ENCODE data around the gene DHRS12. TPM values are rescaled to one million over a fixed set of nuclear protein-coding genes. Genes with fewer than 3 reads are reported as not detected.

Gene DHRS12
- total RNA-seq, 1 donor from 2014 or later, result 10.3 TPM

DNA sequence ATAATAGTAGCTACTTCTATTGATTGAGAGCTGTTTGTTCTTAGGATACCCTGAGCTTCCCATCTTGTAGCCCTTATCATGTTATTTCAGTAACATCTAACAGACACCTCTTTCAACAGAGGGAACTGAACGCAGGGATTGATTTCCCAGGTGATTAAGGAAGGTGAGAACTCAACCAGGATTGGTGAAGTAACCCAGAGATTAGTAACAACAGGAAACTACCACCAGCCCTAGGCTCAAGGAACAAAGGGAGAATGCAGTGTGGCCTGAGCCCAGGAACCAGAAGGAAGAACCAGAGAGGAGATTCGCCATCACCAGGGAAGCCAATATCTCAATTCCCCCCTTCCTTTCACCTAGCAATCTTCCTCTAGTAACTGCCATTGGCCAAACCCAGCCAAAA, 8.5 kb downstream of the DHRS12 start:
- Histone ChIP-seq H3K36me3 (peaks cover 20% of the 10 kb centered on the region), H3K27me3 (ENCODE audit: low read depth) (no peaks in the 10 kb centered on the region), H3K4me1 (peaks cover 3% of the 10 kb centered on the region), H3K27ac (replicated peaks) (no peak overlapping the region), H3K9me3 (replicated peaks) (no peaks in the 10 kb centered on the region), H3K4me3 (no peak overlapping the region)
- DNase-seq, result no peak
- intact Hi-C loops (cut with micrococcal nuclease), result no loop called here
- TF ChIP-seq, protein P1, sequence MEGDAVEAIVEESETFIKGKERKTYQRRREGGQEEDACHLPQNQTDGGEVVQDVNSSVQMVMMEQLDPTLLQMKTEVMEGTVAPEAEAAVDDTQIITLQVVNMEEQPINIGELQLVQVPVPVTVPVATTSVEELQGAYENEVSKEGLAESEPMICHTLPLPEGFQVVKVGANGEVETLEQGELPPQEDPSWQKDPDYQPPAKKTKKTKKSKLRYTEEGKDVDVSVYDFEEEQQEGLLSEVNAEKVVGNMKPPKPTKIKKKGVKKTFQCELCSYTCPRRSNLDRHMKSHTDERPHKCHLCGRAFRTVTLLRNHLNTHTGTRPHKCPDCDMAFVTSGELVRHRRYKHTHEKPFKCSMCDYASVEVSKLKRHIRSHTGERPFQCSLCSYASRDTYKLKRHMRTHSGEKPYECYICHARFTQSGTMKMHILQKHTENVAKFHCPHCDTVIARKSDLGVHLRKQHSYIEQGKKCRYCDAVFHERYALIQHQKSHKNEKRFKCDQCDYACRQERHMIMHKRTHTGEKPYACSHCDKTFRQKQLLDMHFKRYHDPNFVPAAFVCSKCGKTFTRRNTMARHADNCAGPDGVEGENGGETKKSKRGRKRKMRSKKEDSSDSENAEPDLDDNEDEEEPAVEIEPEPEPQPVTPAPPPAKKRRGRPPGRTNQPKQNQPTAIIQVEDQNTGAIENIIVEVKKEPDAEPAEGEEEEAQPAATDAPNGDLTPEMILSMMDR (IDR thresholded peaks at IDR 0.05; ENCODE audit: borderline replicate concordance), result no peak

DNA sequence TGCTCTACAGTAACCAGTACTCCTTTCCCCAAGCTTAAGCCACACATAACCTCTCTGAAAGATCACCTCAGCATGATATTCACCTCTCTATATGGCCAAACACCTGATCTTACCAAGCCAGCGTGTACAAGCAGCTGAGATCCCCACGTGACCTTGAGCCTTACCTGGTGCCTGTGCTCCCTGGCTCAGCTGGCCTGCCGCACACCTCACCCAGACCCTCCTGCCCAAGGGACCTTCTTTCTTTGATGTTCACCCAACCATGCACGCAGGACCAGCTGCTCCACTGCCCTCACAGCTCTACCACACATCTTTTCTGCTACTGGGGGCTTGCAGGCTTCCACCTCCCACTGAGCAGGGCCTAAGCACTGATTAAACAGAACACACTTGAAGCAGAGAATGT, 9.0 kb downstream of the DHRS12 start:
- Histone ChIP-seq H3K4me3 (no peak overlapping the region), H3K27ac (replicated peaks) (no peak overlapping the region), H3K36me3 (peaks cover 20% of the 10 kb centered on the region), H3K9me3 (replicated peaks) (no peaks in the 10 kb centered on the region), H3K27me3 (ENCODE audit: low read depth) (no peaks in the 10 kb centered on the region), H3K4me1 (no peaks in the 10 kb centered on the region)
- intact Hi-C loops (cut with micrococcal nuclease), result no loop called here
- TF ChIP-seq, protein P1 (IDR thresholded peaks at IDR 0.05; ENCODE audit: borderline replicate concordance), result no peak
- DNase-seq, result no peak

DNA sequence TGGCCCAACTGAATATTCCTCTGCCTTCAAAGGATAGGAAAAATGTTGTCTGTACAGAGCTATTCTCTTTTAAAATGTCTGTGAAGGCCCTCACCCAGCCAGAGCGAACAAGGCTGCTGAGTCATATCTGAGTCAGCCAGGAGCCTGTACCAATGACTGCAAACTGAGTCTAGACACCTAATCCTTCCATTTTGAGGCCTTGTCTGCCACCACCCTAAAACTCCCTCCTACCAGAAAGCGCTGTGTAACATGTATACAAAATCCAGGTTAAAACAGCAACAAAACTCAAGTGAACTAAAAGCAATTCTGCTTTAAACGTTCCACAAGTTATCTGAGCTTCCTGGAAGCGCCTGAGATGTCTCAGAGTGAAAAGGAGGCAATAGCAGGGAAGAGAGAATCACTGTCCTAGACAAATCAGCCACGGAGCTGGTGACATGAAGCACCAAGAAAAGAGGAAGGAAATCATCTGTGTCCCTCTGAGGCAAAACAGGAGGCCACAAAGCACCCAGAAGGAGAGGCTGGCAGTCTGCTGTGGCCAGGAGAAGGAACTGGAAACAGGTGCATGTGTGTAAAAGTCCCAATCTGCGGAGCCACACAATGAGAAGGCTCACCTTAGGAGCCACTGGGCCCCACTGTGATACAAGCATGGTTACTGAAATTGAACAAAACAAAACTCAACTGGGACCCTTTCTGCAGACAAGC, 10.2 kb downstream of the DHRS12 start:
- intact Hi-C loops (cut with micrococcal nuclease), result no loop called here
- TF ChIP-seq, protein P1 (IDR thresholded peaks at IDR 0.05; ENCODE audit: borderline replicate concordance), result no peak
- Histone ChIP-seq H3K9me3 (replicated peaks) (no peaks in the 10 kb centered on the region), H3K4me1 (peaks cover 3% of the 10 kb centered on the region), H3K27ac (replicated peaks) (no peak overlapping the region), H3K27me3 (ENCODE audit: low read depth) (no peaks in the 10 kb centered on the region), H3K4me3 (no peak overlapping the region), H3K36me3 (peaks cover 15% of the 10 kb centered on the region)
- DNase-seq, result no peak

DNA sequence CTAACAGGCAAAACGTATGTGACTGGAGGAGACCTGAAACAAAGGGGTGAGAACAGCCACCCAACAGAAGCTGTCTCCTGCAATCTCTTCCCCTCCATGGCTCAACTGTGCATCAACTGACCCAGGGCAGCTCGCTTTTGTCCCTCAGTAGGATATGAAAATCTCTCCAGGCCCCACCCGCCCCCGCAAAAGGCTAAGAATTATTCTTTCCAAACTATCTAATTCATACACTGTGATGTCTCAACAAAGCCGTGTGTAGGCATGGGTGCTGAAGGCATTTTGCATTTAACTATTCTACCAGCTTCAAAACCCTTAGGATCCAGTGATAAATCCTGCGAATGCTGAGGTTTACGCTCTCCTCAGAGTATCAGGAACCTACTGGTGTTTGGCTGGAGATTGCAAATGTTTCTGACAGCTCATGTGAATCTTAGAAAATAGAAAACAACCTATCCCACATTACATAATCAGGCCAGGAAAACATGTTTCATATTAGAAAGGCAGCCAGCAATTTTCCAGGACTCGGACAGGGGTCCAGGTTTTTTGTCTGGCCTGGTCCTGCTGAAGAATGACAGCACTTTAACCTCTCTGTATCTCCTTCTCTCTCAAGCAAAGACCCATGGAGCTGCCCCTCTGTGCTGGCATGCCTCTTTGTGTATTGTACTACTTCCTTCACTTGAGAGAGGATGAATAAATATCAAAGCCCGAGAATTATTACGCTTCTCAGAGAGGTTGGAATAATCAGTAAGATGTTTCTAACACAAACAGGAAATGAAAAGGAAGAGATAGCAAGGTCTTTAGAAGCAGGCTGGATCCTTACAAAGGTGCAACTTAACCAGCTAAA, 17.3 kb downstream of the DHRS12 start:
- H3K4me1 ChIP-seq, result peaks cover 33% of the 10 kb centered on the region
- no peaks in the 10 kb centered on the region for H3K36me3 ChIP-seq
- TF ChIP-seq, protein P1 (IDR thresholded peaks at IDR 0.05; ENCODE audit: borderline replicate concordance), result no peak
- no peaks in the 10 kb centered on the region for H3K27me3 ChIP-seq (ENCODE audit: low read depth)
- H3K4me3 ChIP-seq, result peak overlapping the region; percentile 49
- no peak for DNase-seq
- H3K9me3 ChIP-seq (replicated peaks), result no peaks in the 10 kb centered on the region
- H3K27ac ChIP-seq (replicated peaks), result peak overlapping the region; percentile 84
- intact Hi-C loops (cut with micrococcal nuclease), result no loop called here

DNA sequence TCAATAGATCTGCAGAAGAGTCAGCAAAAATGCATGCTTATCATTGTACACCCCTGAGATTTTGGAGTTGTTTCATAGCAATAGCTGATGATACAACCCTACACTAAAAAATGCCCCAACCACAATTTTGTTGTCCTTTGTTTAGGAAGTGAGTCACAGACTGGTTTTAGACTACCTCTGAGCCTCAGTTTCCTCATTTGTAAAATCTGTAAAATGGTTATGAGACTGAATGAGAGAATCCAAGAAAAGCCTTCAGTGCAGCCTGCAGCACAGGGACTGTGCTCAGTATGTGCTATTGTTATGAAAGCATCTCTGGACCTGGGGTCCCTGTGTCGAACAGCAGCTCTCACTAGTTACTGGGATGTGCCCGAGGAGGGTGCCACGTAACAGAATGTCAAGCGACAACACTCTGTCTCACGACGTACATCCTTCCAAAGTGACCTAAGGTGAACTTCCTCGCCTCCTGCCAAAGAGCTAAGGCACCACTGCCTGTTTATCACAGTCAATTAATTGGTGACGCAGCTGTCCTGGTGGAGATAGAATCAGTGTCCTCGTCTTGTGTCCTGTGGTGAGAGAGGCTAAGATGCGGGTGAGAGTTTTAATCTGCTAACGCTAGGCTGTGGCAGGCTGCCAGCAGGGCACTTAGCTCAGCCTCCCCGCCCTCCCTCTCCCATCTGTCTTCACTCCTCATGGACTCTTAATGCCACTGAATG, 18.1 kb downstream of the DHRS12 start:
- H3K4me1 ChIP-seq, result peaks cover 35% of the 10 kb centered on the region
- intact Hi-C loops (cut with micrococcal nuclease), result no loop called here
- TF ChIP-seq, protein P1 (IDR thresholded peaks at IDR 0.05; ENCODE audit: borderline replicate concordance), result no peak
- peak; percentile 76 for DNase-seq
- peak overlapping the region; percentile 84 for H3K27ac ChIP-seq (replicated peaks)
- no peaks in the 10 kb centered on the region for H3K27me3 ChIP-seq (ENCODE audit: low read depth)
- H3K4me3 ChIP-seq, result peak overlapping the region; percentile 49
- H3K36me3 ChIP-seq, result no peaks in the 10 kb centered on the region
- no peaks in the 10 kb centered on the region for H3K9me3 ChIP-seq (replicated peaks)
